Ecto neural progenitor cell (in vitro differentiated cells): ENCODE data around the gene SLA2.

Source experiments
- DNase-seq: peaks from one replicate; pipeline ENCODE4 v3.0.0-alpha.2; 2018; ENCODE audit warnings: low spot score

Gene SLA2

DNA sequence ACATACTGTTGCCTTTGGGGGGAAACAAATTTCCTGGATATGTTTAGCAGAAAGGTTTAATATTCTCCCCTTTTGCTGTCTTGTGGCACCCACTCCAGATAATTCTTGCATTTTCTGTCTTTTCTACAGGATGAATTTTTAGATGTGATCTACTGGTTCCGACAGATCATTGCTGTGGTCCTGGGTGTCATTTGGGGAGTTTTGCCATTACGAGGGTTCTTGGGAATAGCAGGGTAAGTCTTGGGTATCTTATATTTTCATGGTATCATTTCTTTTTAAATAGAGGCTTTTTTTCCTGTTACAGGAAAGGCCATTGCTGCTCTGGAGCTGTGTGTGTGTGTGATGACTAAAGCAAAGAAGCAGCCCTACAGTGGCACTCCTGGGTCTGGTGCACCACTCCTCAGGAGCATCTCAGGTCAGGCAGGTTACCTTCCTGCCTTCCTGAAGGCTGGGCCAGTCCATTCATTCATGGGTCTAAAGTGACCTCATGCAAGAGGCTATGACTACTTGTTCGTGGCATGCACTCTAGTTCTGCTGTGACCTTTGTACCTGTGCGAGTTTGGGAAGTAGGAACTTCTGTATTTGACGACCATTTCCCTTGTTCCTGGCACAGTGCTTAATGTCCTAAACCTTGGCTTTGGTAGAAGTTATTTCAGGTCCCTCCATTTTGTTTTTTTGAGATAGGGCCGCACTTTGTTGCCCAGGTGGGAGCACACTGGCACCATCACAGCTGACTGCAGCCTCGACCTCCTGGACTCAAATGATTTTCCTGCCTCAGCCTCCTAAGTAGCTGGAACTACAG is 38.2 kb downstream of the SLA2 start:
- DNase-seq = no peak

DNA sequence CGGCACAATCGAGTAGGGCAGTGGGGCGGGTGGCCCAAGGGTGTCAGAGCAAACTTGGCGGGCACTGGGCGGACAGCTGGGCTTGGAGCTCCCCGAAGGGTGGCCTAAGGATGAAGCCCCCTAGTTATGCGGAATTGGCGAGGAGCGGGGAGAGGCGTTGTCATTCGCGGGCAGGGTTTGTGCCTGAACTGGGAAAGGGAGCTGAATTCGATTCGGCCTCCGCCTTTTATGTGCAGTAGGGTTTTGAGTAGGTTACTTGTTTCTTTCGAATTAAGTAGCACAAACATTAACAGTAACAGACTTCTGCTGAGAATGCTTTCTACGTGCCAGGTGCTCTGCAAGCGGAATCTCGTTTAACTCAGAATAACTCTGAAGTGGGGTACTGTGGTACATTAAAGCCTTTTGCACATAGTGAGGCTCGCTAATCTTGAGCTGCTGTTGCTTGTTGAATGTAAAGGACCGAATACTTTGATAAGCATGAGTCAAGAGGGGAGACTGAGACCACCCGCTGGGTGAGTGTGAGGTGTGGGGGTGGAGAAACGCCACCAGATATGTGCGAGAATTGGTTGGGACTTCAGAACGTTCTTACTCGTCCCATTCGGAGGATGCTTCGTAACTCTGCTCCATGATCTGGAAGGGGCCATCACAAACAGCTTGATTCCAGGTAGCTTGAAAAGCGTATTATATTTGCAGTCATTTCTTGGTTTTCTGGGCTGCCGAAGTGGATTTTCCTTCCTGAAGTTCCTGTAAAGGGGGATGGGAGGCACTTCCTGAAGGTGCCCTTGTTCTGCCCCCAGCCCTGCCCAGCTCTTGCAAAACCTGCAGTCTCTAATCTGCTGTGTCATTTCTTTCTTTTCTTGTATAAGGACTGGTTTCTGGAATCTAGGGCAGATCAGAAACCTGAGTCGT is 39.6 kb downstream of the SLA2 start:
- DNase-seq = no peak

DNA sequence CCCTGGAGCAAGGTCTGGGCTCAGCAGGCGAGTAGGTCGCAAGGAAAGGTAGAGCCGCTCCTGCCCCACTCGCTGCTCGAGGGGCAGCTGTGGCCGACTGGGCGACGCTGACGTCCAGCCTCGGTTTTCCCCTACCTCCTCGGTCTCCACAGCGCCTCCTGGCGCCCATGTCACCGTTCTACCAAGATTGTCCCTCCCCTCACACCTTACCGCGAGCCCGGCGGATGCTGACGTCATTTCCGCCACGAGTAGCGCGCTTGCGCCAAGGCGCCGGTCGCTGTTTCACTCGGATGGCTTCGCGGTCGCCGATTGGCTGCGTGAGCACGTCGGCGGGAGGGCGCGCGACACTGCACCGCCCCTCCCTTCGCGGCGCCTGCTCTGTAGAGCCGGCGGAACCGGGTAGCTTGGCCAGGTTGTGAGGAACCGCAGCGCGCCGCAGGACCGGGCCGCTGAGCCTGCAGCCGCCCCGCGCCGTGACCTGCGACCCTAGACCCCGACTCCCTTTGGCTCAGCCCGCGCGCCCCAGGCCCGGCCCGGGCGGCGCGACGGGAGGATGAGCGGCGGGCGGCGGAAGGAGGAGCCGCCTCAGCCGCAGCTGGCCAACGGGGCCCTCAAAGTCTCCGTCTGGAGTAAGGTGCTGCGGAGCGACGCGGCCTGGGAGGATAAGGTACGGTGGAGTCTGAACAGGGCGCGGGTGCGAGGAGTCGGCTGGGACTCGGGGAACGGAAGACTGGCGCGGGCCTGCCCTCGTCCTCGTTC is 40.4 kb downstream of the SLA2 start, which contains the start of gene RAB5IF:
TSS of gene RAB5IF (plus strand) at position 381 of the 759 bp plus-strand sequence. CDS start at position 554, 173 bp downstream.
- DNase-seq = peak; percentile 99

DNA sequence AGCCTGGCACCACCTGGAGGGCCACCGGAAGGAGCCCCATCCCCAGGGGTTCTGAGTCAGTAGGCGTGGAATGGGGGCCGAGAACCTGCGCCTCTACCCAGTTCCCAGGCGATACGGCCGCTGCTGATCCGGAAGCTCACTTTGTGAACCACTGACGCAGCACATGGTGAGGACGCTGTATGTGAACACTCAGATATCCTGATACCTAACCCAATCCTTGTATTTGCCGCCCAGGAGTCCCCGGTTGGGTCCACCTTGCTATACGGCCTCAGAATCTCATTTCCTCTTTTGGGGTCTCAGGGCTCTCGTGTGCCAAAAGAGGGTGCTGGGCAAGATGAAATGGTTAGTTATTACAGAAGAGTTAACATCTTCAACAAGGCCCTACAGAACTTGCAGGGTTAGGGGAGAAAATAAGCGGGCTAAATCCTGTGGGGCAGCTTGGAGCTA is 41.0 kb downstream of the SLA2 start:
- DNase-seq = peak; percentile 49

DNA sequence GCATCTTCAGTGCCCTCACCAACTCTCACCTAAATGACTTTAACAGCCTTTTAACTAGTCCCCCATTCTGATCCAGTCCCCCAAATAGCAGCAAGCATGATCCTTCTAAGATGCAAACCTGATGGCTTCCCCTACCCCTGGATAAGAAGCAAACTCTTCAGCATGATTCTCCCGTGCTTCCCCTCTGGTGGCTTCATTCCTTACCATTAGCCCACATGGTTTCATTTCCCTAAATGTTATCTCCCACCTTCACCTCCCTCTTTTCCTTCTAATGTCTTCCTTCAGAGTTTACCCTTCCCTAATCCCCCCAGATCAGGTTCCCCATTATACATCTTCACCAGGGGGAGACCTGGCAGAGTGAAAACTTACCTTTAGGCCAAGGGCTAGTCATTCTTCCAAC is 44.5 kb downstream of the SLA2 start:
- DNase-seq = no peak

DNA sequence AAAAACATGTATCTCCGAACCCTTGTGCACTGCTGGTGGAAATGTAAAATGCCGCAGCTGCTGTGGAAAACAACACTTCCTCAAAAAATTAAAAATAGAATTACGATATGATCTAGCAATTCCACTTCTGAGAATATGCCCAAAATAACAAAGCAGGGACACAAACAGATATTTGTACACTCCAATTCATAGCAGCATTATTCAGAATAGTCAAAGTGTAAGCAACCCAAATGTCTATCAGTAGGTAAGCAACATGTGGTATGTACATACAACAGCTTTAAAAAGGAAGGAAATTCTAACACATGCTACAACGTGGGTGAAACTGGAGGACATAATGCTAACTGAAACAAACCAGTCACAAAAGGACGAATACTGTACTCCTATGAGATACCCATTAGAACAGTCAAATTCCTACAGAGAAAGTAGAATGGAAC is 46.1 kb downstream of the SLA2 start:
- no peak for DNase-seq

DNA sequence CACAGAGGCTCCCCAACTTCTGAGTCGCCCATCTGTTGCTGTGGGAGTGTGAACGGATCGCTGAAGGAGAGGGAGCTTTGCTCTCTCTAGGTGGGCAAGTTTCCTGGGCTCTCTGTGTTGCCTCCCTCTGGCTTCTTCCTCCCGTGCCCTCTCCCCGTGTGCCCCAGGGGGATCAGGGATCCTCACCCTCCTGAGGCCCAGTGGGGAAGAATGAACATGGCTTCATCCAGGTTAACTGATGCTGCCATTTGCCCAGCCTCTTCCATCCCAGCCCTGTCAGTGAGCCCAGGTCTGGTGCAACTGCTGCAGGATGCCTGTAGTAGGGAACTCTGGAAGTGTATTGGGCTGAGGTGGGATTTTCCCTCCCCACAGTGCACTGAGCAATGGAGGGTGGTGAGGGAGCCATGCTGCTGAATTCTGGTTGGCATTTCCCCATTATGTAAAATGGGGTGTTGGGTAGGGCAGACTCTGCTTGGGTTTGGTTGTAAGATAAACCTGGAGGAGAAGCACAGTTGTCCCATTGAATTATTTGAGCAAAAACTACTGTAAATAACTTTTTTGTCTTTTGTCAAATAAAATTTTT is 52.6 kb downstream of the SLA2 start:
- no peak for DNase-seq

DNA sequence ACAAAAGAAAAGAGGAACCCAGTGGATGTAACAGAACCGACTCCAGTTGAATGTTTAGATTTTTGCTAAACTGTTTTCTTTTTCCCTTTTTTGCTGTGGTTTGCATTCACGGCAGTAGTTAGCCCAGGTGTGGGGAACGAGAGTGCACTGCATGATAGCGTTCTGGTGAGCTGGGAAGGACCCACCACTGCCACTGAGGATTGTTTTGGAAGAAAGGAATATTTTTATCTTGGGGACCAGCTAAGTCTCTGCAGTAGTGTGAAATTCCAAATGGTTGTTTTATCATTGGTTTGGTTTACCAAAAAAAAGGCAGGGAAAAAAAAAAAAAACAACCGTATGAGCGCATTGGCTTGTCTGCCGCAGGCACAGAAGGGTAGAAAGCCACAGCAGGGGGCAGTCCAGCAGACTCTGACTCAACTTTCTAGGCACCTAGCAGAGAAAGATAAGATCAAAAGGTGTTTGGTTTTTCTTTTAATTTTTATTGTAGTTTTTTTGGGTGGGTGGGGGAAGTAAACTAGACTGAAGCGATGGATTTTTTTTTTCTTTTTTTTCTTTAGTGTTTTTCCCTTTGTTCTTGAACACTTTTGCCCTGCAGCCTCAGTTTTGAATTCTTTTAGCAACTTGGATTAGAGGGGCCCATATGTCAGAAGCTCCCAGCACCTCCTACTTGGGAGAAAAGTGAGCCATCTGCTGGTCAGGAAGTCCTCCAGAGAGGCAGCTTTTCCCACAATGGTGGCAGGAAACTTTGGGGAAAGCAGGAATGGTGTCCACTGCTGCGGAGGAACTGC is 53.9 kb downstream of the SLA2 start:
- DNase-seq = no peak

DNA sequence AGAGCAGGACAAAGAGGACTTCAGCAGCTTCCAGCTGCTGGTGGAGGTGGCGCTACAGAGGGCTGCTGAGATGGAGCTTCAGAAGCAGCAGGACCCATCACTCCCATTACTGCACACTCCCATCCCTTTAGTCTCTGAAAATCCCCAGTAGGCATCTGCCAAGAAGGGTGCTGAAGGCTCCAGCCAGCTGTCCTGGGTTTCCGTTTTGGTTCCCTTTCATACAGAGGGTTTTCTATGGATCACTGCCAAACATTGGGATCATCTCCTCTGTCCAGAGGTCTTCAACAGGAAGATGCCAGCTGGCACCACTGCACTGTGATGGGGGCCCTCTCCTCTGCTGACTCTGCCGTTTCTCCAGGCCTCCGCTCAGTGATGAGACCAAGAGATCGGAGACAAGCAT is 54.7 kb downstream of the SLA2 start:
- DNase-seq = no peak

DNA sequence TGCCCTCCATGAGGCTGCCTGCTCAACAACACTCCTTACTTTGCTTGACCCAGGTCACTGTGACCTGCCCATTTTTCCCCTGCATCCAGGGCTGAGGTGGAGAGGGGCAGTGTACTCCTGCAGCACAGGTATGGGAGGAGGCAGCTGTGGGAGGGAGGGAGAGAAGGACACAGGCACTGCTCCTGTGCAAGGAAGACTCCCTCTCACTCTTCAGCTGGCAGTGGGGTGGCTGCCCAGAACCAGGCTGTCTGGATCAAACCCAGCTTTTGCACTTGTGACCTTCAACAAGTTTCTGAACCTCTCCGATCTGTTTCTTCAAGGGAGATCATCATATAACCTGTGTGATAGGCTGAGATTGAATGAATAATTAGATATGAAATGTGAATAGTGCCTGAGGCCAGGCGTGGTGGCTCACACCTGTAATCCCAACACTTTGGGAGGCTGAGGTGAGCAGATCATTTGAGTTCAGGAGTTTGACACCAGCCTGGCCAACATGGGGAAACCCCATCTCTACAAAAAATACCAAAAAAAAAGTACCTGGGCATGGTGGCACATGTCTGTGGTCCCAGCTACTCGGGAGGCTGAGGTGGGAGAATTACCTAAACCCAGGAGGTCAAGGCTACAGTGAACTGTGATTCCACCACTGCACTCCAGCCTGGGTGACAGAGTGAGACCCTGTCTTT is 58.5 kb downstream of the SLA2 start:
- DNase-seq = no peak

DNA sequence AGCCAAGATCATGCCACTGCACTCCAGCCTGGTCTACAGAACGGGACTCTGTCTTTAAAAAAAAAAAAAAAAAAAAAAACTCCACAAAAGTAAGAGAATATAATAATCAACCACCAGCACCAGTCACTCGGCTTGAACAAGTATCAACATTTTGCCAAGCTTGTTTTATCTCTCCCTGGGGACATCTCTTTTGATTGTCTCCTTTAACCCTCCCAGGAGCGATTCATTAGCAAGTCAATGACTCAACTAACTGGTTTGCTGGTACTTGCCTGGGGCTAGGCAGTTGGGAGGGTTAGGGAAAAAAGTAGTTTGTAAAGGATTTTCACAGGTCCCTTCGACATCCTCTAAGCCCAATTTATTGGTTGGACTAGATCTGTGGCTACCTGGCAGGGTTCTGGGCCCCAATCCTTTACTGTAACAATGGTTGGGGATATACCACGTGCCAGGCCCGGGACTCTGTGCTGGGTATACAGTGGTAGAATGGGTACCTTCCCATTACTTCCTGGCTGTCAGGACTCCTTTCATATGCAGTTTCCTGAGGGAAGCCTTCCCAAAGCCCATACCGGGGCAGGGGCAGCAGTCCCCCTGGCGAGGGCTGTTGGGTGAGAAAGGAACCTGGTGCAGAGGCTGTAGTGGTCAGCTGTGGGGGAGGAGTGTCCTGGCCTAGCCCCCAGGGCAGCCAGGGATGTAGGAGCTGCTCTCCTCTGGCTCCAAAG is 60.4 kb downstream of the SLA2 start:
- no peak for DNase-seq

DNA sequence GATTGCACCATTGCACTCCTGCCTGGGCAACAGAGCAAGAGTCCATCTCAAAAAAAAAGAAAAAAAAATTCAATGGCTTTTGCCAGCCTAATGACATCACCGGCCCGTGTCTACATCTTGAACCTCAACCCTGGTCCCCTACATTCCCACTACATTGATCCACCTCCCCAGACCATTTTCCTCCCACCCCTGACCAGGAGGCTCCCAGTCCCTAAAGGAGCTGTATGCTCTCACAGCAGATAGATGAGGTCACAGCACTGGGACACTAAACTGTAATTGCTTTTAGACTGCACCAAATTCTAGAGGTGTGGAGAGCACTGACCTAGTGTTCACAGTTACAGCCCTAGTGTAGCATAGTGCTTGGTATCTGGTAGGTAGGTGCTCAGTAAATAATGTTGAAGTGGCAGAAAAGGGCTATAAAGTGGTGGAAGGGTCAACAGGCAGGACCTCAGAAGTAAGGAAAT is 61.9 kb downstream of the SLA2 start:
- no peak for DNase-seq

DNA sequence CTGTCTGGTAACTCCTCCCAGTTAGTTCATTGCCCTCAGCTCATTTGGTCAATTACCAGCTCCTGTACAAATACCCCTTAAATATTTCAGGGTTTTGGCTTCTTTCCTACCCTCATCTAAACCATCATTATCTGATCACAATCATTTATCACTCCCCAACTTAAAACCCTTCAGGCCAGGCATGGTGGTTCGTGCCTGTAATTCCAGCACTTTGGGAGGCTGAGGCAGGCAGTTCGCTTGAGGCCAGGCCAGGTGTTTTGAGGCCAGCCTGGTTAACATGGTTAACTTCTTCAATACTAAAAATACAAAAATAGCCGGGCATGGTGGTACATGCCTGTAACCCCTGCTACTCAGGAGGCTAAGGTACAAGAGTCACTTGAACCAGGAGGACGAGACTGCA is 63.2 kb downstream of the SLA2 start:
- no peak for DNase-seq

DNA sequence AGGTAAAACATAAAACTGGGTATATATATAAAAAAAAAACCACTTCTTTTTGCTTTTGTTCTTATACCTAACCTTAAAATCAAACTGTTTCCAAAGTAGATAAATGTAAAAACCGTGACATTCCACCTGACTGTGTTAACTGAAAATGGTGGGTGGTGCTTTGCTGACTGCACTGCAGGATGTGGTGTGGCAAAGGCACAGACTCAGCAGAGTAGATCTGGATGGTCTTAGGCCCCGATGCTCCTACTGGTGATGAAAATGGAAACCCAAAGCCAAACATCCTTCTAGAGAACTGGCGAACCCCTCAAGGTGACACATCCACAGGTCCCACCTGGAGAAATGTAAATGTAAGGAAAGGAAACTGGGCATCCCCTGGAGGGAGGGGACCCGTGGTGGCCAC is 63.7 kb downstream of the SLA2 start:
- no peak for DNase-seq

DNA sequence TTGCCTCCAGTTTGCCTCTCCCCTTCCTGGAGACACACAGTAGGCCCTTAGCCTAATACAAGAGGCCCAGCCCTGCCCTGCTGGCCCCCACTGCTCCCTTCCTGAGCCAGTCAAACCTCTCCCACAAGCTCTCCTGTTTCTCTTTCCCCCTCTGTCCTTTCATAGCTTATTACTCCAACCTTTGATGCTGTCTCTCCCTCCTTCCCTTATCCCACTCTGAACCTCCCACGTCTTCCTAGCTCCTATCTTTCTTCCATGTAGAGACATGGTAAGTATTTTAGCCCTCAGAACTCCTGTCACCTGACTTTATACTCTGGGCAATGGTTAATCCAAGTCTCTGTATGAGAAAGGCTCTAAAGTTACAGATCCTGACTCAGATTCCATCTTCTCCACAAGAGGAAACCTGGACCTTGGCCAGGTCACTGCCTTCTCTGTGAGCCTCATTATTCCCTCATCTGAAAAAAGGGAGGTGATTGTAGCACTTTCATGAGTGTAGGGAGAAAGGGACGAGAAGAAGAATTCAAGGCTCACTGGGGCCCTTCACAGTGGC is 65.9 kb downstream of the SLA2 start:
- no peak for DNase-seq

DNA sequence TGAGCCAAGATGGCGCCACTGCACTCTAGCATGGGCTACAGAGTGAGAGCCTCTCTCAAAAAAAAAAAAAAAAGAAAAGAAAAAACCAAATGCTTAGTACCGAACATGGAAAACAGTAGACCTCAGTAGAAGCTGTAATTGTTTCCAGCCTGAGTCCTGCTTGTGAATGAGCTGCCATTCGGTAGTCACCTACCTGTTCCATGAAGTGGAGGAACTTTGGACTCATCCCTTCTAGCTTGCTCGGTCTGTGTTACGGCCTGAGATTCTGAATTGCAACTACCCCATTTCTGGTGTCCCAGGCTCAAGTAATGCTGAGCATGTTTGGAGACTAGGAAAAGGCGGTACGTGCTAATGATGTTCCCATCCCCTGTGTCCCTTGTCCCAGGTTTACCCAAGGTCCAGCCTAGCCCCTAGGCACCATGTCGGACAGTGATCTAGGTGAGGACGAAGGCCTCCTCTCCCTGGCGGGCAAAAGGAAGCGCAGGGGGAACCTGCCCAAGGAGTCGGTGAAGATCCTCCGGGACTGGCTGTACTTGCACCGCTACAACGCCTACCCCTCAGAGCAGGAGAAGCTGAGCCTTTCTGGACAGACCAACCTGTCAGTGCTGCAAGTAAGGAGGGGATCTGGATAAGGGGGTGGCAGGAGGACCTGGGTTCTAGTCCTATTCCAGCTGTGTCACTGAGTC is 67.5 kb downstream of the SLA2 start:
- DNase-seq = no peak

DNA sequence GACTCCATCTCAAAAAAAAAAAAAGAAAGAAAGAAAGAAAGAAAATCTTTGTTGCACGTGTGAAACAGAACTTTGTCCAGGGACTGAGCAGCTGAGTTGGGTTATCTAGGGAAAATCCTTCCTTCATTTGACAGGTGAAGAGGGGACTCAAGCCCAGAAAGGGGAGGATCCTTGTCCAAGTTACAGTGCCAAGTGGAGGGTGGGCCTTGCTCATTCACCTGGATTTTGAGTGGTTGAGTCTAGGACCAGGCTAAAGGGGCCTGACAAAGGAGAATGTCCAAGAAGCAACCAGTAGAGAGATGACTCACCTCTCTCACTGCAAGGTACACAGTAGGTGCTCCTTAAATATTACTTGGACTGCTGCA is 69.9 kb downstream of the SLA2 start:
- no peak for DNase-seq

DNA sequence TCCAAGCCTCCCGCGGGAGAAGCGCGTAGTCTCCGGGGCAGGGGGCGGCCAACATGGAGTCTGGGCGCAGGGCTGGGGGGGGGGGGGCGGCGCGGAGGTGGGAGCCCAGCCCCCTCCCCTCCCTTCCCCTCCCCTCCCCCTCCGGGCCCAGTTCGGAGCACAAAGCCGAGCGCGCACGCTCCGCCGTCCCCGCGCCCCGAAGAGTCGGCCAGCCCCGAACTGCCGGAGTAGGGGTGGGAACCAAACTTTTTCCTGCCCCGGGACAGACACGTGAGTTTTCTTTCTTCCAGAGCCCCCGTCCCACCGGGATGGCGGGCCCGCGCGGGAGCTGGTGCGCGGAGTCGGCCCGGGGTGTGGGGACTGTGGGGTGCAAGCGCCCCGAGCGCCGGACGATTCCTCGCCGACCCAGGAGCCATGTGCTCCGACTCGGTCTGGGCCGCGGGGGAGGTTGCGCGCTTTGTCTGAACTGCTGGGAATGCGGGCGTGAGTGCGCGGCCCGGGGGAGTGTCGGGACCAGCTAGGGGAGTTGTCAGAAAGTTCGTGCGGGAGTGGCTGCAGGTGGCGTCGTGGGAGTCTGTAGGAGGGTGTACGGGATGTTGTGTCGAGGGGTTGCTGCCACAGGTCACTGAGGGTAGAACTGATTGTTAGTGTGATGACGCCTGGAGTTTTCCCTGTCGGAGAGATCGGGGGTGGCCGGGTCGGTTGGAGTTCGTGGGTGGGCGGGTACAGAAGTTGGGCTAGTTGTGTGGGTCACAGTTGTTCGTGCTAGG is 71.4 kb downstream of the SLA2 start:
- DNase-seq = peak; percentile 81
